Hepatocyte (in vitro differentiated cells): Measurements from ENCODE around the gene NFILZ.

ENCODE experiments used
- EZH2 ChIP-seq: fragments of 200-600 bp; sonication (generic); IDR thresholded peaks from 2 replicates; pipeline ENCODE4 v1.6.1; 2016; ENCODE audit warnings: antibody characterized with exemption, mild to moderate bottlenecking, borderline replicate concordance
- TF ChIP-seq, protein P1 (sequence below): fragments of 200-600 bp; sonication (generic); IDR thresholded peaks from 2 replicates; pipeline ENCODE4 v1.5.1; 2016; ENCODE audit warnings: antibody characterized with exemption, mild to moderate bottlenecking; ENCODE audit not compliant: poor library complexity

DNA sequence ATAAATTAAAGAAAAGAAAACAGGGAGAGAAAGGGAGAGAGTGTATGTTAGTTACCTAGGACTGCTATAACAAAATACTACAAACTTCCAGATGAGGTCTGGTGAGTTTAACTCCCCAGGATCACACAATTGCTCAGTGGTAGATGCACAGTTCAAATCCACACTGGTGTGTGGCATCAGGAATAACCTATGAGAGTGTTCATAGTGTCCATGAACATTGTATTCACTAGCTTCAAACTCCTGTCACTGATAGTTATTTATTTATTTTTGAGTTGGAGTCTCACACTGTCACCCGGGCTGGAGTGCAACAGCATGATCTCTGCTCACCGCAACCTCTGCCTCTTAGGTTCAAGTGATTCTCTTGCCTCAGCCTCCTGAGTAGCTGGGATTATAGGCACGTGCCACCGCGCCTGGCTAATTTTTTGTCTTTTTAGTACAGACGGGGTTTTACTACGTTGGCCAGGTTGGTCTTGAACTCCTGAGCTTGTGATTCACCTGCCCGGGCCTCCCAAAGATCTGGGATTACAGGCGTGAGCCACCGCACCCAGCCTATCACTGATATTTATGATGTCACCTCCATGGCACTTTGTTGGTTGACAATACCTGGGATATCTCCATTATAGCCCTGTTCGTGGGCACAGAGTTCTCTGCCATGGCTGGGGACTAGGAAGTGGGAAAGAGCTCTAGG is at the start of gene NFILZ:
- TF ChIP-seq, protein P1, sequence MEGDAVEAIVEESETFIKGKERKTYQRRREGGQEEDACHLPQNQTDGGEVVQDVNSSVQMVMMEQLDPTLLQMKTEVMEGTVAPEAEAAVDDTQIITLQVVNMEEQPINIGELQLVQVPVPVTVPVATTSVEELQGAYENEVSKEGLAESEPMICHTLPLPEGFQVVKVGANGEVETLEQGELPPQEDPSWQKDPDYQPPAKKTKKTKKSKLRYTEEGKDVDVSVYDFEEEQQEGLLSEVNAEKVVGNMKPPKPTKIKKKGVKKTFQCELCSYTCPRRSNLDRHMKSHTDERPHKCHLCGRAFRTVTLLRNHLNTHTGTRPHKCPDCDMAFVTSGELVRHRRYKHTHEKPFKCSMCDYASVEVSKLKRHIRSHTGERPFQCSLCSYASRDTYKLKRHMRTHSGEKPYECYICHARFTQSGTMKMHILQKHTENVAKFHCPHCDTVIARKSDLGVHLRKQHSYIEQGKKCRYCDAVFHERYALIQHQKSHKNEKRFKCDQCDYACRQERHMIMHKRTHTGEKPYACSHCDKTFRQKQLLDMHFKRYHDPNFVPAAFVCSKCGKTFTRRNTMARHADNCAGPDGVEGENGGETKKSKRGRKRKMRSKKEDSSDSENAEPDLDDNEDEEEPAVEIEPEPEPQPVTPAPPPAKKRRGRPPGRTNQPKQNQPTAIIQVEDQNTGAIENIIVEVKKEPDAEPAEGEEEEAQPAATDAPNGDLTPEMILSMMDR = no peak
- TF ChIP-seq EZH2 = no peak
